HG03135 (cell line): Measurements from ENCODE around the gene GARIN5A.
"Not testable (repeated sequence)": the region's sequence is repeated elsewhere in the genome, so short reads cannot be mapped to it uniquely, and the experiment has no call there.

Experiments
- ATAC-seq: cut with Tn5 transposase; IDR thresholded peaks from one replicate; pipeline ENCODE4 v1.9.1; 2021; ENCODE audit warnings: mild to moderate bottlenecking, moderate library complexity; ENCODE audit not compliant: unreplicated experiment

The GARIN5A gene

DNA sequence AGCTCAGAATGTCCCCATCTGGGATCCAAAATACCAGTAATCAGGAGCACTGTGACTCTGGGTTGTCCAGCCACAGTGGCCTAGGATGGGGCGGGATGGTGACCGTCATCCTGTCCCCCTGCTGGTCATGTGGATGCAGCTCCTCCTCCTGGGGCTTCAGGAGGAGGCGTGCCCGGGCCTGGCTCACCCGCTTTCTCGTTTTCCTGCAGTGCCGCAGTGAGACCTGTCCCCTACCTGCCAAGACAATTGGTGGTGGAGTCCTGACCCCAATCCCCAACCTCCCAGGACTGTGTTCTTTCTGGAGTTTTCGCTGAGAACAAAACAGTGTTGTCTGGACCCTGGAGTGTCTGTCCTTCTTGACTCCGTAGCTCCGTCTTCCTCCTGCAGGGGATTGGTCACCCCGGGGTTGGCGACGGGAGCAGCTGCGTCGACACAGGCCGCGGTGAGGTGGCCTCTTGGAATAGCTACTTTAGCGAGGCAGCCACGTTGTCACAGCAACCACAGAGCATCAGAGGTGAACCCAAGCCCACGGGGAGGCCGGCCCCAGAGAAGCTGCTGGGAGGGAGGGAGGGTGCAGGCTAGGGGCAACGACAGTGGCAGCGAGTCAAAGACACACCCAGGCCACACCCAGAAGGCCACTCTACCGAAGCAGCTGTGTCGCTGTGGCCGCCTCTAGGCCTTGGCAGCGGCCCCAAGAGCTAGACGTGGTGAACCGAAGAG lies 10.5 kb downstream of the GARIN5A start:
- no peak for ATAC-seq

- no peak for ATAC-seq
Measured at GRCh38 chr19:50465000-50465399, 11.6 kb downstream of the GARIN5A start.

GRCh38 chr19:50464348-50464747 lies 12.3 kb downstream of the GARIN5A start:
- no peak for ATAC-seq

- ATAC-seq: no peak
Measured at GRCh38 chr19:50462970-50463369, 13.7 kb downstream of the GARIN5A start.

- ATAC-seq: peak; percentile 52
Measured at GRCh38 chr19:50461066-50461875, 15.4 kb downstream of the GARIN5A start.

DNA sequence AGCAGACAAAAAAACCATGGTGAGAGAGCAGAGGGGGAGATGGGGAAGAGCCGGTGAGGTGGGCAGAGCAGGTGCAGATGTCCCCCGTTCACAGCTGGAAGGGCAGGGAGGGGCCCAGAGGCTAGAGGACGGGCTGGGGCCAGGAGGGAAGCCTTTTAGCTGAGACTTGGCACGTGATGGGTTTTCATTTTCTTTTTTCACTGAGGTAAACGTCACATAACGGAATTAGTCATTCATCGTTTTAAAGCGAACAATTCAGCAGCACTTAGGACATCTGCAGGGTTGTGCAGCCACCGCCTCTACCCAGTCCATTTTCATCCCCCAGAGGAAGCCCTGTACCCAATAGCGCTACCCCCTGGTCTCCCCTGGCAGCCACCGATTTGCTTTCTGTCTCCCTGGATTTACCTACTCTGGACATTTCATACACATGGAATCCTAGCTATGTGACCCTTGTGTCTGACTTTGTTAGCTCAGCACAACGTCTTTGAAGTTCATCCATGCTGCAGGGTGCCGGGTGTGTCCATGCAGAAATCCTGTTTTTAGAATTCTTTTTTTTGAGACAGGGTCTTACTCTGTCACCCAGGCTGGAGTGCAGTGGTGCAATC lies 16.4 kb downstream of the GARIN5A start:
- ATAC-seq: no peak

DNA sequence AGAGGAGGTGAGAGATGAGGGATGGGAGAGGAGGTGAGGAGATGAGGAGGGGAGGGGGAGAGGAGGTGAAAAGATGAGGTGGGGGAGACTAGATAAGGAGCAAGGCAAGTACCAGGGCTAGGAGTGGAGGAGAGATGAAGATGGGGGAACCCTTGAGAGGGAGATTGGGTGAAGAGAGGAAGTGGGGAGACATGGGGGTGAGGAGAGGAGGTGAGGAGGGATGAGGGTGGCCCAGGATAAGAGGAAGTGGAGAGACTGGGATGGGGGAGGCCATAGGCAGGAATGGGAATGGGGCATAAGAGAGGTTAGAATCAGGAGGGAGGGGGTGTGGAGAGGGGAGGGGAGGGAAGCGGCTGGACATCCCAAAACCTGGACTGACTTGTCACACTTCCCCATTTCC lies 17.0 kb downstream of the GARIN5A start:
- ATAC-seq: no peak

DNA sequence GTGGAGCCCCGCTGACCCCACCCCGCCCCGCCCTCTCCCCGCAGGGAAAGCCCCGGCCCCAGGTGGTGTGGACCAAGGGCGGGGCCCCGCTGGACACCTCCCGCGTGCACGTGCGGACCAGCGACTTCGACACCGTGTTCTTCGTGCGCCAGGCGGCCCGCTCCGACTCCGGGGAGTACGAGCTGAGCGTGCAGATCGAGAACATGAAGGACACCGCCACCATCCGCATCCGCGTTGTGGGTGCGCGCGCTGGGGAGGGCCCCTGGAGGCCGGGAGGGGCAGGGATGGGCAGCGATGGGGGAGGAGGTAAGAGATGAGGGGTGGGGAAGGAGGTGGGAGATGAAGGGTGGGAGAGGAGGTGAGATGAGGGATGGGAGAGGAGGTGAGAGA lies 17.6 kb downstream of the GARIN5A start:
- no peak for ATAC-seq

DNA sequence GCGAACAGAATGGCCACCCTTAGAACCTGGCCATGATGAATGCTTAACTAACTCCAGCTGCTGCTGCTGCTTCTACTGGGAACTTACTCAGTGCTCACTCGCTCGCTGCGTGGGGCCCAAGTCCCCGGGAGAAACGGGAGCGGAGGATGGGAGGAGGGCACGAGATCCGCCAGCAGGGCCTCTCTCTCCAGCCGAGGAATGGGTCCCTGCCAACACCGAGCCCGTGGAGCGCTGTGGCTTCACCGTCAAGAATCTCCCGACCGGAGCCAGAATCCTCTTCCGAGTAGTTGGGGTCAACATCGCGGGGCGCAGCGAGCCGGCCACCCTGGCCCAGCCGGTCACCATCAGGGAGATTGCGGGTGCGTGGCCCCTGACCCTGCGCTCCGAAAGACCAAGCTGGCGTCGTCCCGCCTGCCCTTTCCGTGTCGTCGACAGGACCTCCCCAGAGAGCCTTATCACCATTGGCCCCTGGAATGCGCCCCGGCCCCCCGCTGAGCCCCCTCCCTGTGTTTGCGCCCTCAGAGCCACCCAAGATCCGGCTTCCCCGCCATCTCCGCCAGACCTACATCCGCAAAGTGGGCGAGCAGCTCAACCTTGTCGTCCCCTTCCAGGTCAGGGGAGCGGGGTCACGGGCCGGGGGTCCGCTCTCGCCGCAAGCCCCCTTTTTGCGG lies 18.1 kb downstream of the GARIN5A start:
- no peak for ATAC-seq

DNA sequence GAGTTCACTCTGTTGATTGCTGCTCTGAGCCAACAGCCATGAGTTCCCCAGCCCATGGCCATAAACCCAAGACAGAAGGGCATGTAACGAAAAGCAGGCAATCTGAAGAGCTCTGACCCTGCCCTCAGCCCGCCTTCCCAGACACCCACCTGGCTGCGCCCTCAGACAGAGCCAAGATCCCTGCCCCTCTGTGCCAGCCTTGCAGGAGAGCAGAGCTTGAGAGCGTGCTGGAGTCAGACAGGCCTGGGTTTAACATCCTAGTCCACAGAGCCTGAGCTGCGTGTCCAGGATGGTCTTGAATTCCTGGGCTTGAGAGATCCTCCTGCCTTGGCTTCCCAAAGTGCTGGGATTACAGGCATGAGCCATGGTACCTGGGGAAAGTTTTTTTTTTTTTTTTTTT lies 19.3 kb downstream of the GARIN5A start:
- ATAC-seq: no peak

GRCh38 chr19:50455992-50456391 lies 20.7 kb downstream of the GARIN5A start:
- ATAC-seq: no peak

DNA sequence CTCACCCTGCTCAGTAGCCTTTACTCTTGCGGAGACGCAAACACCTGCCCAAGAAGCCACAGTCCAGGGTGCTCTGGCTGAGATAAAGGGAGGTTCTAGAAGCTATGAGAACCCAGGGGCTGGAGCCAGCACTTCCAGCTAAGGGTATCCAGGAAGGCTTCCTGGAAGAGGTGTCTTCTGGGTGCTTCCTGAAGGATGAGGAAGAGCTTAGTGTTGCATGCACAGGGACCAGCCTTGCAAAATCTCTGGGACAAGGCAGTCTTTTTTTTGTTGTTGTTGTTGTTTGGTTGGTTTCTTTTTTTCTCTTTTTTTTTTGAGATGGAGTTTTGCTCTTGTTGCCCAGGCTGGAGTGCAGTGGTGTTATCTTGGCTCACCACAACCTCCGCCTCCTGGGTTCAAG lies 23.4 kb downstream of the GARIN5A start:
- no peak for ATAC-seq

GRCh38 chr19:50451223-50451534 lies 25.5 kb downstream of the GARIN5A start:
- no peak for ATAC-seq

- no peak for ATAC-seq
Measured at GRCh38 chr19:50450369-50451222, 26.1 kb downstream of the GARIN5A start.

DNA sequence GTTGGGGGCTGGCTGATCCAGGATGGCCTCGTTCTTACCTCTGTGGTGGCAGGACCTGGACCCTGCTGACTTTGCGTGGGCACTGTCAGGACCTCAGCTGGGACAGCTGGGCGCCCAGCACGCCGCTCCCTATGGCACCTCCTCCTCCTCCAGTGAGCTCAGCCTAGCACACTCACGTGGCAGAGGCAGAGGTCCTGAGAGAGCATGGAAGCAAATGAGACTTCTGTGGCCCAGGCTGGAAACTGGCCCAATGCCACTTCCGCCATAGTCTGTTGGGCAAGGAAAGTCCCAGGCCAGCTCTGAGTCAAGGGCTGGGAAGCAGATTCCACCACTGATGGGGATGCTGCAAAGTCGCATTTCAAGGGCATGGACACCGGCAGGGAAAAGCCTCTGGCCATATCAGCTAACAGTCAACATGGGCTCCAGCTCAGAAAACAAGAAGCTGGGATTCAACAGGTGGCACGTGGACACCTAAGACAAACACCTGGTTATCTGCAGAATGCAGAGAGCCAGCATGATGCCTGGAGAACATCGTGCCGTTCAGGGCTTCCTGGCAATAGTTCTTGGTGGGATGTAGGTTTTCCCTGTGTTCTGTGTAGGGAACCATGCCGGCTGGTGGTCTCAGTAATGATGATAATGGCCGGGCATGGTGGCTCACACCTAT lies 27.3 kb downstream of the GARIN5A start:
- ATAC-seq: no peak

GRCh38 chr19:50447750-50448149 lies 28.9 kb downstream of the GARIN5A start:
- no peak for ATAC-seq

- no peak for ATAC-seq
Measured at GRCh38 chr19:50447053-50447452, 29.6 kb downstream of the GARIN5A start.

- no peak for ATAC-seq
Measured at GRCh38 chr19:50444059-50444458, 32.6 kb downstream of the GARIN5A start.

DNA sequence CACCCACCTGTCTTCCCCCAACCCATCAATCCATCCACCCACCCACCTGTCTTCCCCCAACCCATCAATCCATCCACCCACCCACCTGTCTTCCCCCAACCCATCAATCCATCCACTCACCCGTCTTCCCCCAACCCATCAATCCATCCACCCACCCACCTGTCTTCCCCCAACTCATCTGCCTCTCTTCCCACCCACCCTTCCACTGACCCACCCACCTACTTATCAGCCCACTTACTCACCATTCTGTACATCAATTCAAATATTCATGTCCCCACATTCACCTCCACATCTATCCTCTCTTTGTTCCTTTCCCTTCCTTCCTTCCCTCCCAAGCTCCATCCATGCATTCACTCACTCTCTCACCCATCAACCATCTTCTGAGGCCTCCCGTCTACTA lies 37.5 kb downstream of the GARIN5A start:
- ATAC-seq: not testable (repeated sequence)

DNA sequence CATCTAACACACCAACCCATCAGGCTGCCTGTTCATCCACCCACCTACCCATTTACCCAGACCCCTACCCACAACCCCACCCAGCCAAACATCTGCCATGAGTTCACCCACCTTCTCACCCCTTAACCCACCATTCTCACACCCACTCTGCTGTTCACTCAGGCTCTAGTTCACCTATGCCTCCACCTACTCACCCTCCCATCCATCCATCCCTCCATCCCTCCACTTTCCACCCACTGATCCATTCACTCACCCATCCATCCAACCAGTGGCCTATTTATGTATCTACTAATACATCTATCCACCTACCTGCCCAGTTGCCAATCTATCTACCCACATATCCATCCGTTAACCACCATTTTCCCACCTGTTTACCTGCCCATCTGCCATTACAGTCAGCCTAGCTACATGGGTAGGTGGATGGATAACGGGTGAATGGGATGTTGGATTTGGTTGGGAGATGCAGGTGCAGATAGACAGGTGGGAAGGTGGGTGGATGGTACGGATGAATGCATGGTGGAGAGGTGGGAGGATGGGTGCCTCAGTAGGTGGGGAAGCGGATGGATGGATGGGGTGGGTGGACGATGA lies 38.7 kb downstream of the GARIN5A start:
- no peak for ATAC-seq
